ENCODE measurements around the gene FBXL7. TPM values are rescaled to one million over a fixed set of nuclear protein-coding genes. Genes with fewer than 3 reads are reported as not detected.

Gene FBXL7
- total and polyA plus RNA-seq, 9 of the 15 experiments (the other 6 are each of a cell fraction or from before 2014, with no cell fraction given) = 0.04 to 0.08 TPM; not detected in 7

GRCh38 chr5:15796096-15796495 lies 296.1 kb downstream of the FBXL7 start:
- CTCF ChIA-PET (ENCODE audit: low intra/inter-chr PET ratio) = no interaction called here

GRCh38 chr5:15796557-15796956 lies 296.6 kb downstream of the FBXL7 start:
- Histone ChIP-seq H3K36me3 (ENCODE audit: control insufficient read depth, insufficient read depth, low read length) (no peaks in the 10 kb centered on the region), H3K4me3 (no peak overlapping the region), H3K4me2 (ENCODE audit: insufficient read depth, low read length) (no peak overlapping the region), H3K9me3 (replicated peaks; ENCODE audit: control insufficient read depth, insufficient read depth, low read depth, low read length) (no peaks in the 10 kb centered on the region; the same call in none of the 2 replicates), H3K27me3 (ENCODE audit: control insufficient read depth in 2 of 2, insufficient read depth in 2 of 2, low read length in 2 of 2) (no peaks in the 10 kb centered on the region), H3K9me1 (ENCODE audit: control insufficient read depth, insufficient read depth, low read length) (no peaks in the 10 kb centered on the region), H3K9ac (ENCODE audit: insufficient read depth in 1 of 2, low read depth in 2 of 2, low read length in 2 of 2) (no peak overlapping the region), H3K79me2 (ENCODE audit: control insufficient read depth, insufficient read depth, low read length) (no peaks in the 10 kb centered on the region), H4K20me1 (replicated peaks; ENCODE audit: control insufficient read depth, insufficient read depth, low read length) (no peaks in the 10 kb centered on the region), H3K4me1 (replicated peaks in 1 of 2; ENCODE audit: control insufficient read depth in 2 of 2, insufficient read depth in 2 of 2, low read length in 2 of 2) (no peaks in the 10 kb centered on the region), H3K27ac (ENCODE audit: extremely low read depth, low read depth, low read length) (no peak overlapping the region), H2AFZ (ENCODE audit: low read depth, low read length) (no peak overlapping the region)
- no peak for ATAC-seq
- intact Hi-C loops (cut with micrococcal nuclease) = no loop called here
- BruUV-seq (replicated peaks) = no TSS peak
- POLR2A ChIA-PET = no interaction called here
- FAIRE-seq = no peak
- WGBS (ENCODE audit: insufficient coverage, low coverage, missing lambda C conversion rate) = under 1% methylated on average over 6 of the region's 6 CpGs
- TF ChIP-seq ZFP1 (CRISPR knock-in tag; IDR thresholded peaks at IDR 0.05) (0 out of 2 replicates have a peak, but pooled peaks have one; percentile 10), BRF2 (IDR thresholded peaks at IDR 0.05; ENCODE audit: borderline replicate concordance, insufficient read depth, insufficient read length) (no peak)
- in situ Hi-C loops (cut with MboI) = no loop called here
- DNase-seq (ENCODE audit: extremely low read depth in 1 of 4, low spot score in 3 of 4) = no peak
- CTCF ChIA-PET (ENCODE audit: low intra/inter-chr PET ratio) = no interaction called here

More at GRCh38 chr5:15796096-15796495, 296.1 kb downstream of the FBXL7 start:
- WGBS (ENCODE audit: insufficient coverage, low coverage, missing lambda C conversion rate) = 0% methylated on average over 2 of the region's 2 CpGs
- no peak for TF ChIP-seq TBP (optimal IDR thresholded peaks at IDR 0.05; ENCODE audit: low read depth, low read length)
- no peak for TF ChIP-seq EP400 (IDR thresholded peaks at IDR 0.05)
- no peak for TF ChIP-seq ARID1B (IDR thresholded peaks at IDR 0.05)
- TF ChIP-seq RFX7 (CRISPR knock-in tag; IDR thresholded peaks at IDR 0.05) = no peak
- TF ChIP-seq ZNF436 (CRISPR knock-in tag; IDR thresholded peaks at IDR 0.05) = no peak
- no TSS peak for BruUV-seq (replicated peaks)
- Histone ChIP-seq H3K9me3 (replicated peaks; ENCODE audit: control insufficient read depth, insufficient read depth, low read depth, low read length) (no peaks in the 10 kb centered on the region; the same call in none of the 2 replicates), H3K79me2 (ENCODE audit: control insufficient read depth, insufficient read depth, low read length) (no peaks in the 10 kb centered on the region), H3K4me3 (no peak overlapping the region), H3K9ac (ENCODE audit: insufficient read depth in 1 of 2, low read depth in 2 of 2, low read length in 2 of 2) (no peak overlapping the region), H3K4me2 (ENCODE audit: insufficient read depth, low read length) (no peak overlapping the region), H3K36me3 (ENCODE audit: control insufficient read depth, insufficient read depth, low read length) (no peaks in the 10 kb centered on the region), H3K9me1 (ENCODE audit: control insufficient read depth, insufficient read depth, low read length) (no peaks in the 10 kb centered on the region), H3K4me1 (replicated peaks in 1 of 2; ENCODE audit: control insufficient read depth in 2 of 2, insufficient read depth in 2 of 2, low read length in 2 of 2) (no peaks in the 10 kb centered on the region), H3K27me3 (ENCODE audit: control insufficient read depth in 2 of 2, insufficient read depth in 2 of 2, low read length in 2 of 2) (no peaks in the 10 kb centered on the region), H2AFZ (ENCODE audit: low read depth, low read length) (no peak overlapping the region), H3K27ac (ENCODE audit: extremely low read depth, low read depth, low read length) (no peak overlapping the region), H4K20me1 (replicated peaks; ENCODE audit: control insufficient read depth, insufficient read depth, low read length) (no peaks in the 10 kb centered on the region)
- ATAC-seq (no peak), FAIRE-seq (no peak), DNase-seq (ENCODE audit: extremely low read depth in 1 of 4, low spot score in 3 of 4) (no peak)
- POLR2A ChIA-PET = no interaction called here
- in situ Hi-C loops (cut with MboI) = no loop called here
- intact Hi-C loops (cut with micrococcal nuclease) = no loop called here

All from K562 (cell line).